ENCODE data around the gene VTI1A.

The VTI1A gene

GRCh38 chr10:112793202-112793921 lies 346.3 kb downstream of the VTI1A start:
- DNase-seq = no peak

DNA sequence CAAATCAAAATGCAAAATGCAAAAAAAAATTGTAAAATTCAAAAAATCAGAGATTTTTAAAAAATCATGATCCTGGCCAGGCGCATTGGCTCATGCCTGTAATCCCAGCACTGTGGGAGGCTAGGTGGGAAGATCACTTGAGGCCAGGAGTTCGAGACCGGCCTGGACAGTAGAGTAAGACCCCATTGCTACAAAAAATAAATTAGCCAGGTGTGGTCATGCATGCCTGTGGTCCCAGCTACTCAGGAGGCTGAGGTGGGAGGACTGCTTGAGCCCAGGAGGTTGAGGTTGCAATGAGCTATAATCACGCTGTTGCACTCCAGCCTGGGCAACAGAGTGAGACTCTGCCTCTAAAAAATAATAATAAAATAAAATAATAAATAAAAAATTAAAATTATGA lies 347.2 kb downstream of the VTI1A start:
- no peak for DNase-seq

GRCh38 chr10:112795067-112795466 lies 348.1 kb downstream of the VTI1A start:
- DNase-seq = no peak

GRCh38 chr10:112797197-112797596 lies 350.2 kb downstream of the VTI1A start:
- no peak for DNase-seq

GRCh38 chr10:112797855-112798254 lies 350.8 kb downstream of the VTI1A start:
- DNase-seq = no peak

DNA sequence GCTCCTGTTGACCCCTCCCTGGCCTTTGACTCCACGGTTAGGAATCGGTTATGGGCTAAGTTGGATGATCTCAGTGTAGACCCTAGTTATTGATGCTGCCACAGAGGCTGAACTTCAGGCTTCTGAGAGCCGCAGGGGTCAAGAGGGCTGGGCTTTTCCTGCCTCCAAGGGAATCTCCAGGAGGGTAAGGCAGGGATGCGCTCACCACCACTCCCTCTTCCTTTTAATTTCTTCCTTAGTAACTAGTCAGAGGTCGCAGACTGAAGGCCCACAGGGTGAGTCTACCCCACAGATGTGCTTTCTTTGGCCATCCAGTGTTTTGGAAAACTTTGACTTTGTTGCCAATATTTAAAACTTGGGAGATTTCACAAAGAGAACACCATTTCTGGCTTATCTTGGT lies 352.0 kb downstream of the VTI1A start:
- DNase-seq = no peak

- DNase-seq = no peak
Observed at GRCh38 chr10:112799726-112800510, 352.9 kb downstream of the VTI1A start.

DNA sequence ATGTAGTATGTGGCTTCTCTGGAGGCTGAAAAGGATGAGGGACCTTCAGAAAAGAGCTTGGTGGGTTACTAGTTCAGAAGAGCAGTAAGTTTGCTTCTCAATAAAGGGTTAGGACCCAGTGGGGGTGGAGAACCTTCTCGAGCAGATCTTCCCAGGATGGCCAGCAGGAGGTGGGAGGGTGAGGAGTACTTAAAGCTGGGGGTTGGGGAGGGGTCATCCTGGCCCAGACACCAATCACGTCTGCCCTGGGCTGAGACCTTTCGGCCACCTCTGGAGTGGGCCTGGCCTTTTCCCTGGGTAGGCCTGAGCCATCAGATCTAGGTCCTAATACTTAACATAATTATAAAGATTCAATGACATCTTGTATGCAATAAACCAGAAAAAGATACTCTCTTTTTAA lies 354.0 kb downstream of the VTI1A start:
- DNase-seq = no peak

DNA sequence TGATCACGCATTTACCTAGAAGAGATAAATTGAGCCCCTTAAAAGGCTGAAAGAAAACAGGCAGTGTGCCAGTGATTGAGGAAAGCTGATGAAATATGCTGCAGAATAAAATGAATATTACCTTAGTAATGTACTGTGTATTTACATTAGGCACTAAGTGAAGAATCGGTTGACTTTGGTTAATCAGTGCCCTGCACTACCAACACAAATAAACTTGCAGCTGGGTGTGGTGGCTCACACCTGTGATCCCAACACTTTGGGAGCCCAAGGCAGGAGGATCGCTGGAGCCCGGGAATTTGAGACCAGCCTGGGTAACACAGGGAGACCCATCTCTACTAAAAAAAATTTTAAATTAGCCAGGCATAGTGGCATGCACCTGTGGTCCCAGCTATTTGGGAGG lies 354.7 kb downstream of the VTI1A start:
- no peak for DNase-seq

DNA sequence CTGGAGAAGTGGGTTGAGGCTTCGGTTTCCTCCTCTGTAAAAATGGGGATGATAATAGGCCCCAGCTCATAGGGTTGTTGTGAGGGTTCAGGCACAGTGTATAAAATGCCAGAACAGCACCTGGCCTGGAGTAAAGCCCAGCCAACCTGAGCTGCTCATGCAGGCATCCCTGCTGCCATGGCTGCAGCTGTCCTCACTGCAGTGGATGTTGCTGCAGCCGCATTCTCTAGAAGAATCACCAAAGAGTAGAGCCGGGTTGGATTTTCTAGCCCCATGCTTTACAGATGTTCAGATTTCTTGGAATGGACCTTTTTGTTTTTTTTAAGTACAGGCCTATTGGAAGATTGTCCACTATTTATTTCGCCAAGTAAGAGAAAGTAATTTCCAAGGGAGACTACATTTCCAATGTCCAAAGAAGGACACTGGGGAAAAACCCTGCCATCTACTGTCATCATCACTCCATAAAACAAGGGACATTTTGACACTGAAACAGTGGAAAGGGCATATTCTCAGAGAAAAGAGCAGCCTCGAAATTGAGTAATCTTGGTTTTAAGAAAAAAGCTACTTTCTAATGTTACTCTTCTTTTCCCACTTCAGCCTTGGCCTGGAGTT lies 355.5 kb downstream of the VTI1A start:
- no peak for DNase-seq

DNA sequence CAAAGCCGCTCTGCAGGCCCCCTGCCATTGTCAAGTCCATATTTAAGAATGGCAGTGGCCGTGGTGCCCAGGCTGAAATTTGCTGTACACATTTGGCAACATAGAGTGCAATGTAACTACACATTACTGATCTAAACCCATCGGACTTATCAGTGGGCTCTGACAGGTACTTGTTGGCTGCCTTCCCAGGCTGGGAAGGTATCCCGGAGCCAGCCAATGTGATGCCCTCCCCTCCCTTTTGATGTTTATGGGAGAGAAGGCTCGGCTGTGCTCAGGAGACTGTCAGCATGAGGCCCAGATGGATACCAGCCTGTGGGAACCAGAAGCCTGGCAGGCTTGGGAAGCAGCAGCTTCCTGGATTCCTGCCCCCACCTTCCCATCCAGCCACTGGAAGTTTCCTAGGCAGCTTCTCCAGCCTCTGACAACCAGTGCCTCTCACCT lies 357.0 kb downstream of the VTI1A start:
- no peak for DNase-seq

DNA sequence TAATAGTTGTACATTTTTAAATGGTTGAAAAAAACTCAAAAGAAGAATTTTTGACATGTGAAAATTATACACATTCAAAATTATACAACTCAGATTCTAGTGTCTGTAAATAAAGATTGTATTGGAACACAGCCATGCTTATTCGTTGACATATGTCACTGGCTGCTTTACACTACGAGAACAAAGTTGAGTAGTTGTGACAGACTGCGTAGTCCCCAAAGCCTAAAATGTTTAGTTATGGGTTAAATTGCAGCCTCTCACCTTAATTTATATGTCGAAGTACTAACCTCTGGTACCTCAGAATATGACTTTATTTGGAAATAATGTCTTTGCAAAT lies 358.2 kb downstream of the VTI1A start:
- DNase-seq = no peak

- DNase-seq = no peak
Observed at GRCh38 chr10:112805701-112806100, 358.7 kb downstream of the VTI1A start.

GRCh38 chr10:112807013-112807412 lies 360.0 kb downstream of the VTI1A start:
- no peak for DNase-seq

DNA sequence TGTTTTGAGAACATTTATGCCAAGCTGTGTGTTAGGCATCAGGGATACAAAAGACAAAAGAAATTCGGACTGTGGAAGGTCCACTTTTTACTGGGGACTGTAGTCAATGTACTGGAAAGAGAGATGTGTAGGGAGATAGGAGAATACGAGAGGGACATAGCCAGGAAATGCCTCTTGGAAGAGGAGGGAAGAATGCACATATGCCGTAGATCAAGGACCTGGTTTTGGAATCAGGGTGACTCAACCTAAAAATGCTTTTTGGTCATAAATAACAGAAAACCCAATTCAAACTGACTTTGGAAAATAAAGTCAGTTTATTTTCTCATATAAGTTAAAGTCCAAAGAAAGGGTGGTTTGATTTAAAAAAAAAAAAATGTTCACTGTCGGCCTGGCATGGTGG lies 362.7 kb downstream of the VTI1A start:
- DNase-seq = no peak

- no peak for DNase-seq
Observed at GRCh38 chr10:112810711-112811151, 363.7 kb downstream of the VTI1A start.

DNA sequence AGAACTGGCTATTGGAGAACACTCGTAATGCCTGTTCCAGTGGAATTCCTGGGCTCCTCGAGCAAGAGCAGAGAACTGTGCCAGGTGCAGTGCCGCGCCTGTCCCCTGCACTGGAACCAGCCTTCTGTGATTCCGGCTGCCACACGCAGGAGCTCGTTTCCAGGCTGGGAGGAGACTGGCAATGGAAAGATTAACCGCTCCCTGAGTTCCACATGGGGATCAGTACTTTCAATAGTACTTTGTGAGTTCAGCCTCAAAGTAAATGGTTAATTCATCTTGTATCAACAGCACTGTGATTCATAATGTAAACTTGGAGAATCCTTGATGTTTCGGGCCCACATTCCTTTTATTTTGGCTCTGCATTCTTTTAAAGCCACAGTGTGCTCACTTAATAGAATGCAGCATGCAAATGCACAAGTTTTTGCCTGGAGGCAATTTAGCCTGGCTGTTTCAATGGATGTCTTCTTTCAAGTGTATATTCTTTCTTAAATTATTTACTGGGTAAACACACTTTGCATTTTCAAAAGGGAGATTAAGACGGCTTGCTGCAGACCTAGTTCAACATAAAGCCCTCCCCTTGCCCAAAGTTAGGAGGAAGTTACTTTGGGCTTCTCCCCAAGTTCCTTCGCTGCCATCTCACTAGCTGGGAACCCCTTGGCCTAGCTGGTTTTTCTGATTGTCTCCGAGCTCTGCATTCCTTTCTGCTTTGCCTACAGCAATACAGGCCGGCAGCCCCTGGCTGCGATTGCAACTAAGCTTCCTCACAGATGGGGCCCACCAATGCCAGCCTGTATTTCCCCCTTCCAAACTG lies 364.9 kb downstream of the VTI1A start:
- no peak for DNase-seq

- no peak for DNase-seq
Observed at GRCh38 chr10:112812586-112812985, 365.6 kb downstream of the VTI1A start.

DNA sequence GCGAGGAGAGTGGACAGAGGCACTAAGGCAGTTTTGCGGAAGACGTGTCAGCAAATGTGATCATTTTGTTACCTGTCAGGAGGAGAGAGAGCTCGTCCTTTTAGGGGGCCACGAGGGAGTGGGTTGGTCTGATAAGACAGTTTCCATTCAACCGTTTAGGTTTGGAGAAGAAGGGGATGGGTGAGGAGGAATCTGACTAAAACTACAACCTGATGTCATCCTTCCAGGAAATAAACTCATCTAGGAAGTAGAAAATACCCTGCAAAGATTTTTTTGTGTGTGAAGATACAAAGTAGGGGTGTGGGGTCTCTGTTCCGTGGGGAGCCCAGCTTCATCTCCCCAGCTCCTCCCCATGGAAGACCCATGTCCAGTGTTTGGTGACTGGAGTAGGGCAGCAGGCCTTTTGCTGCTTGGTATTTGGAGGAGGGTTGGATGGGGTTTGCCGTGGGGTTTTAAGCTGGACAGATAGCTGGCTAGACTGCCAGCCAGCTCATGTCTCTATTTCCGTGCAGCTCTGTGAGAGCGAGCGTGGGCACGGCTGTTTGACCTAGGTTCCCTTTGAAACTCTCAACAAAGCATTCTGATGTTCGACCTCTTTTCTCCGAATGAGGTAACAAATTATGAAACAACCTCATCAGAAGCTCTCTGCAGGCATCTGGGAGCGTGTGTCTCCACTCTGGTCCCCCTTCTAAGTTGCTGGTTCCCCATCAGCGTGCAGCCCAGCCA lies 367.0 kb downstream of the VTI1A start:
- DNase-seq = no peak

DNA sequence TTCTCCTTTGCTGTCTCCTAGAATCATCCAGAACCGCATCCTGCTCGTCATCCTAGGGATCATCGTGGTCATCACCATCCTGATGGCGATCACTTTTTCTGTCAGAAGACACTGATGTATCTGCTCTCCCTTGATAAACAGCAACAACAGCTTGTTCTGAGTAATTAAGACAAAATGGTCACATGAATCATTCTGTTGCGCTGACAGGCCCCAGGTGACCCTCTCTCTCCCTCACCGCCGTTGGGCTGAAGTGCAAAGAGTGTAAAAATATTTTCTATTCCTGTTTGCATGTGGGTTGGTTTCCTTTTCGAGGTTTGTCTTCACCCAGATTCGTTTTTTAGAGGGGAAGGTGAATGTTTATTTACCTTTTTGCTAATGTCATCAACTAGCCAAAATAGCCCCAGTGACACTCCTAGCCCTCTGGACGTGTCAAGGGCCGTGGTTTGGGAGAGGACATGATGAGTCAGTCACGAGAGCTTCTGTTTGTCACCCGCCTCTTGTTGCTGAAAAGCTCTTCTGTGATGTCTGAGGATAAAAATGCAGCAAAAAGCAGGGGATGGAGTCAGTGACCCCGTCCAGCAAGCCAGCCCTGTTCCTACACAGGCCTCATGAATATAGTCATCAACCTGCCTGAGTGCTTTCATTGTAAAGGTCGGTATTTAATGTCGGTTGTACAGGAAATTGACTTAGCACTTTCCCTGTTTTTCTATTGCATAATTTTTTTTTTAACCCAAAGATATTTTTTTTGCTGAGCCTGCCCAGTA lies 368.4 kb downstream of the VTI1A start:
- DNase-seq = no peak

DNA sequence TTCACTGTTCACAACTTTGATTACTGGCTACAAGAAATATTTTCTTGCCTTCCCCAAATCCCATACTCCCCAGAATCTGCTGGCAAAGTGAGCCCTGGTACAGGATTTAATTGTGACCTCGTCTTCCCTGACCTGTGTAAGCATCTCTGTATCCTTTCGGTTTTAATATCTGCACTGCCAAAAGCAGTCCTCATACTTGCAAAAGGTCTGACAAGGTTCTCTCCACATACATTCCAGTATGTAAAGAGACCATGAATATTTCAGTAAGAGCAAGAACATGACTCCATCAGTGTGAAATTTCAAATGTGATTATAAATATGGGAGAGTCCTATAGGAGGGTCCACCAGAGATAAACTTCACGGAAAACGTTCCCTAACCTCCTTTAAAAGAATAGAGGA lies 369.0 kb downstream of the VTI1A start:
- no peak for DNase-seq

DNA sequence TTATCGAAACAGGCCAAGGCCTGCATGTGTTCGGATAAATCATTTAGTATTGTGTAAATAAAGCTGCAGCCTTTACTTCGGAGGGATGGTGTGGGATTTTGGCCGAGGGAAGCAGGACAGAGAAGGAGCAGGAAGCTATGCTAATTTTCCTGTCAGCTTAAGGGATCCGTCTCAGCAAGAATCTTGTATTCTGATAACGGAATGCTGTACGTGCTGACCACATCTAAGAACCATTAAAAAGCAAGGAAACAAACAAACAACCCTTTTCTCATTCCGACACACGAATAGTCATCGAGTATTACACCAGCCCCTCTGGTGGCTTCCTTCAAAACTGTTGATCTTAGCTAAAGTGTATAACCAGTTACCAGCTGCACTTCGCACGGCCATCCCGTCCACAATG lies 369.9 kb downstream of the VTI1A start:
- DNase-seq = no peak

Measured in NCI-H187 treated with DMSO at 0.1 percent for 48 hours (cell line).